ENCODE measurements around the gene NTN4.
"Not testable (repeated sequence)": the region's sequence is repeated elsewhere in the genome, so short reads cannot be mapped to it uniquely, and the experiment has no call there.

NTN4 gene

GRCh38 chr12:95683418-95683817 lies 107.1 kb downstream of the NTN4 start:
- Histone ChIP-seq H3K9me3 (ENCODE audit: control insufficient read depth, low read length) (no peaks in the 10 kb centered on the region), H3K36me3 (ENCODE audit: control insufficient read depth, insufficient read depth, low read length) (no peaks in the 10 kb centered on the region), H3K4me1 (ENCODE audit: control insufficient read depth, insufficient read depth, low read length, poor library complexity, severe bottlenecking) (no peaks in the 10 kb centered on the region), H3K4me3 (ENCODE audit: extremely low read depth, insufficient read depth, low read length, poor library complexity, severe bottlenecking) (no peak overlapping the region), H3K27ac (ENCODE audit: low read depth, low read length, severe bottlenecking) (no peak overlapping the region)
- 90 to 97% methylated on average over 8 to 9 of the region's 10 CpGs for WGBS, 2 experiments (ENCODE audit: insufficient coverage in 2 of 2)

GRCh38 chr12:95681210-95681765 lies 109.3 kb downstream of the NTN4 start:
- H3K36me3 ChIP-seq (ENCODE audit: control insufficient read depth, insufficient read depth, low read length), result no peaks in the 10 kb centered on the region
- no peaks in the 10 kb centered on the region for H3K4me1 ChIP-seq (ENCODE audit: control insufficient read depth, insufficient read depth, low read length, poor library complexity, severe bottlenecking)
- H3K9me3 ChIP-seq (ENCODE audit: control insufficient read depth, low read length), result no peaks in the 10 kb centered on the region
- no peak overlapping the region for H3K27ac ChIP-seq (ENCODE audit: low read depth, low read length, severe bottlenecking)
- 80% methylated on average over 2 of the region's 4 CpGs; no CpG with 5 or more reads in 1 of the 2 experiments for WGBS, 2 experiments (ENCODE audit: insufficient coverage in 2 of 2)
- no peak overlapping the region for H3K4me3 ChIP-seq (ENCODE audit: extremely low read depth, insufficient read depth, low read length, poor library complexity, severe bottlenecking)

GRCh38 chr12:95678684-95679083 lies 111.9 kb downstream of the NTN4 start:
- no peaks in the 10 kb centered on the region for H3K4me1 ChIP-seq (ENCODE audit: control insufficient read depth, insufficient read depth, low read length, poor library complexity, severe bottlenecking)
- WGBS, 2 experiments (ENCODE audit: insufficient coverage in 2 of 2), result no CpG with 5 or more reads among the region's 1 CpG
- H3K4me3 ChIP-seq (ENCODE audit: extremely low read depth, insufficient read depth, low read length, poor library complexity, severe bottlenecking), result no peak overlapping the region
- no peaks in the 10 kb centered on the region for H3K9me3 ChIP-seq (ENCODE audit: control insufficient read depth, low read length)
- no peak overlapping the region for H3K27ac ChIP-seq (ENCODE audit: low read depth, low read length, severe bottlenecking)
- H3K36me3 ChIP-seq (ENCODE audit: control insufficient read depth, insufficient read depth, low read length), result no peaks in the 10 kb centered on the region

- not testable (repeated sequence) for H3K4me3 ChIP-seq (ENCODE audit: extremely low read depth, insufficient read depth, low read length, poor library complexity, severe bottlenecking); H3K4me1 ChIP-seq (ENCODE audit: control insufficient read depth, insufficient read depth, low read length, poor library complexity, severe bottlenecking); H3K27ac ChIP-seq (ENCODE audit: low read depth, low read length, severe bottlenecking); H3K9me3 ChIP-seq (ENCODE audit: control insufficient read depth, low read length); H3K36me3 ChIP-seq (ENCODE audit: control insufficient read depth, insufficient read depth, low read length)
- 80% methylated on average over 1 of the region's 3 CpGs for WGBS, 2 experiments (ENCODE audit: insufficient coverage in 2 of 2)
Measured at GRCh38 chr12:95677782-95678181, 112.8 kb downstream of the NTN4 start.

GRCh38 chr12:95674631-95675030 lies 115.9 kb downstream of the NTN4 start:
- H3K9me3 ChIP-seq (ENCODE audit: control insufficient read depth, low read length), result no peaks in the 10 kb centered on the region
- no peaks in the 10 kb centered on the region for H3K4me1 ChIP-seq (ENCODE audit: control insufficient read depth, insufficient read depth, low read length, poor library complexity, severe bottlenecking)
- no peak overlapping the region for H3K27ac ChIP-seq (ENCODE audit: low read depth, low read length, severe bottlenecking)
- H3K36me3 ChIP-seq (ENCODE audit: control insufficient read depth, insufficient read depth, low read length), result no peaks in the 10 kb centered on the region
- H3K4me3 ChIP-seq (ENCODE audit: extremely low read depth, insufficient read depth, low read length, poor library complexity, severe bottlenecking), result no peak overlapping the region
- WGBS, 2 experiments (ENCODE audit: insufficient coverage in 2 of 2), result 83 to 100% methylated on average over 1 of the region's 1 CpG

- H3K4me3 ChIP-seq (ENCODE audit: extremely low read depth, insufficient read depth, low read length, poor library complexity, severe bottlenecking), result no peak overlapping the region
- no peaks in the 10 kb centered on the region for H3K36me3 ChIP-seq (ENCODE audit: control insufficient read depth, insufficient read depth, low read length)
- H3K27ac ChIP-seq (ENCODE audit: low read depth, low read length, severe bottlenecking), result no peak overlapping the region
Measured at GRCh38 chr12:95674163-95674562, 116.4 kb downstream of the NTN4 start.

GRCh38 chr12:95673576-95673975 lies 117.0 kb downstream of the NTN4 start:
- Histone ChIP-seq H3K4me1 (ENCODE audit: control insufficient read depth, insufficient read depth, low read length, poor library complexity, severe bottlenecking) (no peaks in the 10 kb centered on the region), H3K9me3 (ENCODE audit: control insufficient read depth, low read length) (no peaks in the 10 kb centered on the region), H3K4me3 (ENCODE audit: extremely low read depth, insufficient read depth, low read length, poor library complexity, severe bottlenecking) (no peak overlapping the region), H3K27ac (ENCODE audit: low read depth, low read length, severe bottlenecking) (no peak overlapping the region), H3K36me3 (ENCODE audit: control insufficient read depth, insufficient read depth, low read length) (no peaks in the 10 kb centered on the region)
- 83% methylated on average over 1 of the region's 2 CpGs for WGBS, 2 experiments (ENCODE audit: insufficient coverage in 2 of 2)

More at GRCh38 chr12:95674163-95674562, 116.4 kb downstream of the NTN4 start:
- Histone ChIP-seq H3K4me1 (ENCODE audit: control insufficient read depth, insufficient read depth, low read length, poor library complexity, severe bottlenecking) (no peaks in the 10 kb centered on the region), H3K9me3 (ENCODE audit: control insufficient read depth, low read length) (no peaks in the 10 kb centered on the region)

GRCh38 chr12:95672166-95672565 lies 118.4 kb downstream of the NTN4 start:
- 95 to 99% methylated on average over 12 to 13 of the region's 21 CpGs for WGBS, 2 experiments (ENCODE audit: insufficient coverage in 2 of 2)
- Histone ChIP-seq H3K4me3 (ENCODE audit: extremely low read depth, insufficient read depth, low read length, poor library complexity, severe bottlenecking) (no peak overlapping the region), H3K36me3 (ENCODE audit: control insufficient read depth, insufficient read depth, low read length) (no peaks in the 10 kb centered on the region), H3K9me3 (ENCODE audit: control insufficient read depth, low read length) (no peaks in the 10 kb centered on the region), H3K4me1 (ENCODE audit: control insufficient read depth, insufficient read depth, low read length, poor library complexity, severe bottlenecking) (no peaks in the 10 kb centered on the region), H3K27ac (ENCODE audit: low read depth, low read length, severe bottlenecking) (no peak overlapping the region)

GRCh38 chr12:95671265-95671664 lies 119.3 kb downstream of the NTN4 start:
- Histone ChIP-seq H3K4me3 (ENCODE audit: extremely low read depth, insufficient read depth, low read length, poor library complexity, severe bottlenecking) (no peak overlapping the region), H3K36me3 (ENCODE audit: control insufficient read depth, insufficient read depth, low read length) (no peaks in the 10 kb centered on the region), H3K27ac (ENCODE audit: low read depth, low read length, severe bottlenecking) (no peak overlapping the region)

GRCh38 chr12:95663525-95663924 lies 127.0 kb downstream of the NTN4 start:
- no peak overlapping the region for H3K27ac ChIP-seq (ENCODE audit: low read depth, low read length, severe bottlenecking)
- H3K4me3 ChIP-seq (ENCODE audit: extremely low read depth, insufficient read depth, low read length, poor library complexity, severe bottlenecking), result no peak overlapping the region
- WGBS, 2 experiments (ENCODE audit: insufficient coverage in 2 of 2), result 91 to 100% methylated on average over 2 of the region's 2 CpGs
- no peaks in the 10 kb centered on the region for H3K4me1 ChIP-seq (ENCODE audit: control insufficient read depth, insufficient read depth, low read length, poor library complexity, severe bottlenecking)
- H3K9me3 ChIP-seq (ENCODE audit: control insufficient read depth, low read length), result no peaks in the 10 kb centered on the region
- no peaks in the 10 kb centered on the region for H3K36me3 ChIP-seq (ENCODE audit: control insufficient read depth, insufficient read depth, low read length)

More at GRCh38 chr12:95671265-95671664, 119.3 kb downstream of the NTN4 start:
- H3K9me3 ChIP-seq (ENCODE audit: control insufficient read depth, low read length), result no peaks in the 10 kb centered on the region
- WGBS, 2 experiments (ENCODE audit: insufficient coverage in 2 of 2), result 72 to 83% methylated on average over 2 to 5 of the region's 6 CpGs
- no peaks in the 10 kb centered on the region for H3K4me1 ChIP-seq (ENCODE audit: control insufficient read depth, insufficient read depth, low read length, poor library complexity, severe bottlenecking)

- Histone ChIP-seq H3K36me3 (ENCODE audit: control insufficient read depth, insufficient read depth, low read length) (no peaks in the 10 kb centered on the region), H3K4me3 (ENCODE audit: extremely low read depth, insufficient read depth, low read length, poor library complexity, severe bottlenecking) (no peak overlapping the region), H3K27ac (ENCODE audit: low read depth, low read length, severe bottlenecking) (no peak overlapping the region), H3K4me1 (ENCODE audit: control insufficient read depth, insufficient read depth, low read length, poor library complexity, severe bottlenecking) (no peaks in the 10 kb centered on the region), H3K9me3 (ENCODE audit: control insufficient read depth, low read length) (no peaks in the 10 kb centered on the region)
- WGBS, 2 experiments (ENCODE audit: insufficient coverage in 2 of 2), result no CpG with 5 or more reads among the region's 1 CpG
Measured at GRCh38 chr12:95661360-95661759, 129.2 kb downstream of the NTN4 start.
